Natural killer cell (primary cell): ENCODE measurements around the gene ADCYAP1. TPM values are rescaled to one million over a fixed set of nuclear protein-coding genes. Genes with fewer than 3 reads are reported as not detected.

Source experiments
- ATAC-seq, 3 donors: fragments of 150-1000 bp in 2 of 3; fragments of 200-7000 bp in 1 of 3; cut with Tn5 transposase; 1 replicate in 1 of 3; 2 replicates in 2 of 3; pipeline ENCODE4 v1.10.0; 2021; ENCODE audit warnings: mild to moderate bottlenecking in 2 of 3, moderate library complexity in 2 of 3
- DNase-seq, 2 donors: peaks; one replicate each; pipeline versions ENCODE4 v3.0.0 to v3.0.0-alpha.2; 2013 to 2021; ENCODE audit warnings: mixed read lengths in 1 of 2
- H3K27ac ChIP-seq: one replicate; pipeline ENCODE4 v1.5.1; 2013; ENCODE audit warnings: mild to moderate bottlenecking, low read length
- H3K27me3 ChIP-seq: one replicate; pipeline ENCODE4 v1.6.1; 2013; ENCODE audit warnings: low read length; ENCODE audit not compliant: control insufficient read depth, insufficient read depth
- H3K36me3 ChIP-seq: one replicate; pipeline ENCODE4 v1.6.1; 2013; ENCODE audit warnings: low read length; ENCODE audit not compliant: control insufficient read depth, insufficient read depth
- H3K4me1 ChIP-seq: one replicate; pipeline ENCODE4 v1.6.1; 2013; ENCODE audit warnings: low read length; ENCODE audit not compliant: control insufficient read depth, insufficient read depth
- H3K4me3 ChIP-seq: one replicate; pipeline ENCODE4 v1.5.1; 2013; ENCODE audit warnings: low read length
- H3K9me3 ChIP-seq: one replicate; pipeline ENCODE4 v1.6.1; 2013; ENCODE audit warnings: low read length; ENCODE audit not compliant: control insufficient read depth, insufficient read depth
- H3K27ac Mint-ChIP-seq, 2 donors: one replicate each; pipeline ENCODE4 v1.8.0; 2022; ENCODE audit warnings: mild to moderate bottlenecking in 2 of 2, mixed read lengths in 2 of 2, moderate library complexity in 1 of 2
- H3K27me3 Mint-ChIP-seq, 2 donors: one replicate each; pipeline ENCODE4 v1.8.0; 2022; ENCODE audit warnings: low read depth in 2 of 2, mixed read lengths in 2 of 2
- H3K36me3 Mint-ChIP-seq: one replicate; pipeline ENCODE4 v1.8.0; 2022; ENCODE audit warnings: mixed read lengths
- H3K4me1 Mint-ChIP-seq, 2 donors: one replicate each; pipeline ENCODE4 v1.8.0; 2022; ENCODE audit warnings: mixed read lengths in 2 of 2
- H3K4me3 Mint-ChIP-seq: one replicate; pipeline ENCODE4 v1.8.0; 2022; ENCODE audit warnings: mild to moderate bottlenecking, moderate library complexity, mixed read lengths
- H3K9me3 Mint-ChIP-seq, 2 donors: one replicate each; pipeline ENCODE4 v1.8.0; 2022; ENCODE audit warnings: mixed read lengths in 2 of 2
- WGBS: methylation state at CpG from one replicate; pipeline ENCODE4 v1.1.7; 2013; ENCODE audit warnings: missing lambda C conversion rate; ENCODE audit not compliant: insufficient coverage; 5-methylcytosine and 5-hydroxymethylcytosine counted together
- intact Hi-C: fragments of 100-400 bp; cut with micrococcal nuclease; formaldehyde crosslinking; loops from one replicate; pipeline ENCODE4 v1.14.2; 2022
- total RNA-seq, 4 donors: library from RNA; stranded (reverse); fragments of 120-200 nt in 1 of 4; gene quantifications; one replicate each; pipeline versions ENCODE4 v1.2.3 to v1.2.4, GENCODE V29; 2013 to 2022
- TF ChIP-seq, protein P1 (sequence below): fragments of 200-600 bp; IDR thresholded peaks from one replicate; pipeline ENCODE4 v1.8.0; 2022; ENCODE audit warnings: antibody characterized with exemption

The ADCYAP1 gene
- total RNA-seq, 3 donors from 2014 or later (not counting 1 experiment from before 2014, with no cell fraction given): 0.45 TPM; not detected in 2

DNA sequence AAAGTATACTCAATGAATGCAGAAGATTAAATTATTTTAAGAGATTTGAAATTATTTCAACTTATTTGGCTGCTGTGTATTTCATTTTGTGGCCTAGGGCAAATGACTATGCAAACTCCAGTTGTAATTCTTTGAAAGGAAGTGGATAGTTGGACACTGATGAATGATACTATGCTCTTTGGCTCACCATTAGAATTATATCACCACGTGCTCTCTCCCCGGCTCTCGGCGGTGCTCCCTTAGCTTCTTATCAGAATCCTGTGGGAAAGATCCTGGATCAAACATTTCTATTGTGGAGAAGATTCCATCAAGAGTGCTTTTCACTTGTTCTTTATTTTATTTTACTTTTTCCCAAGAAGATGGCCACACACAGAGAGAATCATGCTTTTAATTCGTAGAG, 55.2 kb downstream of the ADCYAP1 start:
- Mint-ChIP-seq H3K4me3 (no peak overlapping the region), H3K9me3 (no peaks in the 10 kb centered on the region), H3K27me3 (peaks cover 15 to 28% of the 10 kb centered on the region in 2 donors), H3K36me3 (no peaks in the 10 kb centered on the region), H3K4me1 (peaks cover 0 to 8% of the 10 kb centered on the region in 2 donors), H3K27ac (no peak overlapping the region)
- H3K27ac ChIP-seq: no peak overlapping the region
- DNase-seq (no peak), ATAC-seq (no peak)
- intact Hi-C loops: no loop called here
- no peaks in the 10 kb centered on the region for H3K36me3 ChIP-seq
- H3K9me3 ChIP-seq: no peaks in the 10 kb centered on the region
- 69% methylated on average over 5 of the region's 5 CpGs for WGBS
- TF ChIP-seq, protein P1, sequence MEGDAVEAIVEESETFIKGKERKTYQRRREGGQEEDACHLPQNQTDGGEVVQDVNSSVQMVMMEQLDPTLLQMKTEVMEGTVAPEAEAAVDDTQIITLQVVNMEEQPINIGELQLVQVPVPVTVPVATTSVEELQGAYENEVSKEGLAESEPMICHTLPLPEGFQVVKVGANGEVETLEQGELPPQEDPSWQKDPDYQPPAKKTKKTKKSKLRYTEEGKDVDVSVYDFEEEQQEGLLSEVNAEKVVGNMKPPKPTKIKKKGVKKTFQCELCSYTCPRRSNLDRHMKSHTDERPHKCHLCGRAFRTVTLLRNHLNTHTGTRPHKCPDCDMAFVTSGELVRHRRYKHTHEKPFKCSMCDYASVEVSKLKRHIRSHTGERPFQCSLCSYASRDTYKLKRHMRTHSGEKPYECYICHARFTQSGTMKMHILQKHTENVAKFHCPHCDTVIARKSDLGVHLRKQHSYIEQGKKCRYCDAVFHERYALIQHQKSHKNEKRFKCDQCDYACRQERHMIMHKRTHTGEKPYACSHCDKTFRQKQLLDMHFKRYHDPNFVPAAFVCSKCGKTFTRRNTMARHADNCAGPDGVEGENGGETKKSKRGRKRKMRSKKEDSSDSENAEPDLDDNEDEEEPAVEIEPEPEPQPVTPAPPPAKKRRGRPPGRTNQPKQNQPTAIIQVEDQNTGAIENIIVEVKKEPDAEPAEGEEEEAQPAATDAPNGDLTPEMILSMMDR: no peak
- no peak overlapping the region for H3K4me3 ChIP-seq
- peaks cover 3% of the 10 kb centered on the region for H3K4me1 ChIP-seq
- H3K27me3 ChIP-seq: no peaks in the 10 kb centered on the region

Other genes starting within 250 kb of the ADCYAP1 start
- gene TYMS, start 247.2 kb upstream of the ADCYAP1 start, total RNA-seq: 10 to 100 TPM in 1 of 3 donors, 1 to 10 TPM in 2; 5.8 to 13.6 (median 7.8) TPM
- 10 to 100 TPM; 36.3 to 51.5 (median 39.8) TPM for gene ENOSF1, start 192.2 kb upstream of the ADCYAP1 start, total RNA-seq
- gene YES1, start 92.6 kb upstream of the ADCYAP1 start, total RNA-seq: 100 to 1,000 TPM in 1 of 3 donors, 10 to 100 TPM in 2; 70.2 to 101 (median 76.2) TPM